ENCODE measurements around the gene NACC2.
A peak's percentile ranks its signal among the peaks of the same experiment; 100 is the strongest.
"Not testable (repeated sequence)": the region's sequence is repeated elsewhere in the genome, so short reads cannot be mapped to it uniquely, and the experiment has no call there.

Gene NACC2

GRCh38 chr9:135969064-135969683, 125.9 kb downstream of the NACC2 start:
- Histone ChIP-seq H3K4me3 (ENCODE audit: extremely low read depth, insufficient read depth, low read length, poor library complexity, severe bottlenecking) (no peak overlapping the region), H3K27ac (ENCODE audit: low read depth, low read length, severe bottlenecking) (peak overlapping the region; percentile 5), H3K4me1 (ENCODE audit: control insufficient read depth, insufficient read depth, low read length, poor library complexity, severe bottlenecking) (peaks cover 19% of the 10 kb centered on the region), H3K9me3 (ENCODE audit: control insufficient read depth, low read length) (no peaks in the 10 kb centered on the region), H3K36me3 (ENCODE audit: control insufficient read depth, insufficient read depth, low read length) (no peaks in the 10 kb centered on the region)
- WGBS, 2 experiments (ENCODE audit: insufficient coverage in 2 of 2): 81 to 86% methylated on average over 7 to 8 of the region's 12 CpGs

GRCh38 chr9:135968601-135969000, 126.5 kb downstream of the NACC2 start:
- 66 to 90% methylated on average over 5 to 7 of the region's 7 CpGs for WGBS, 2 experiments (ENCODE audit: insufficient coverage in 2 of 2)
- no peak overlapping the region for H3K4me3 ChIP-seq (ENCODE audit: extremely low read depth, insufficient read depth, low read length, poor library complexity, severe bottlenecking)
- H3K36me3 ChIP-seq (ENCODE audit: control insufficient read depth, insufficient read depth, low read length): no peaks in the 10 kb centered on the region
- no peak overlapping the region for H3K27ac ChIP-seq (ENCODE audit: low read depth, low read length, severe bottlenecking)
- no peaks in the 10 kb centered on the region for H3K9me3 ChIP-seq (ENCODE audit: control insufficient read depth, low read length)
- peaks cover 19% of the 10 kb centered on the region for H3K4me1 ChIP-seq (ENCODE audit: control insufficient read depth, insufficient read depth, low read length, poor library complexity, severe bottlenecking)

- H3K9me3 ChIP-seq (ENCODE audit: control insufficient read depth, low read length): no peaks in the 10 kb centered on the region
- H3K4me1 ChIP-seq (ENCODE audit: control insufficient read depth, insufficient read depth, low read length, poor library complexity, severe bottlenecking): peaks cover 19% of the 10 kb centered on the region
- no peaks in the 10 kb centered on the region for H3K36me3 ChIP-seq (ENCODE audit: control insufficient read depth, insufficient read depth, low read length)
- no peak overlapping the region for H3K4me3 ChIP-seq (ENCODE audit: extremely low read depth, insufficient read depth, low read length, poor library complexity, severe bottlenecking)
- 41 to 51% methylated on average over 5 of the region's 5 CpGs for WGBS, 2 experiments (ENCODE audit: insufficient coverage in 2 of 2)
- no peak overlapping the region for H3K27ac ChIP-seq (ENCODE audit: low read depth, low read length, severe bottlenecking)
Measured at GRCh38 chr9:135968083-135968476, 127.0 kb downstream of the NACC2 start.

- not testable (repeated sequence) for H3K36me3 ChIP-seq (ENCODE audit: control insufficient read depth, insufficient read depth, low read length); H3K27ac ChIP-seq (ENCODE audit: low read depth, low read length, severe bottlenecking); H3K4me3 ChIP-seq (ENCODE audit: extremely low read depth, insufficient read depth, low read length, poor library complexity, severe bottlenecking); H3K9me3 ChIP-seq (ENCODE audit: control insufficient read depth, low read length)
- H3K4me1 ChIP-seq (ENCODE audit: control insufficient read depth, insufficient read depth, low read length, poor library complexity, severe bottlenecking): peaks cover 19% of the 10 kb centered on the region
- WGBS, 2 experiments (ENCODE audit: insufficient coverage in 2 of 2): 75 to 81% methylated on average over 3 to 6 of the region's 16 CpGs
Measured at GRCh38 chr9:135966916-135967260, 128.2 kb downstream of the NACC2 start.

- Histone ChIP-seq H3K9me3 (ENCODE audit: control insufficient read depth, low read length) (no peaks in the 10 kb centered on the region), H3K27ac (ENCODE audit: low read depth, low read length, severe bottlenecking) (no peak overlapping the region), H3K4me1 (ENCODE audit: control insufficient read depth, insufficient read depth, low read length, poor library complexity, severe bottlenecking) (peaks cover 19% of the 10 kb centered on the region), H3K36me3 (ENCODE audit: control insufficient read depth, insufficient read depth, low read length) (no peaks in the 10 kb centered on the region), H3K4me3 (ENCODE audit: extremely low read depth, insufficient read depth, low read length, poor library complexity, severe bottlenecking) (no peak overlapping the region)
- WGBS, 2 experiments (ENCODE audit: insufficient coverage in 2 of 2): 56 to 71% methylated on average over 9 to 10 of the region's 11 CpGs
Measured at GRCh38 chr9:135965124-135965756, 129.8 kb downstream of the NACC2 start.

GRCh38 chr9:135963938-135964337, 131.2 kb downstream of the NACC2 start:
- H3K36me3 ChIP-seq (ENCODE audit: control insufficient read depth, insufficient read depth, low read length): no peaks in the 10 kb centered on the region
- H3K4me3 ChIP-seq (ENCODE audit: extremely low read depth, insufficient read depth, low read length, poor library complexity, severe bottlenecking): no peak overlapping the region
- peaks cover 20% of the 10 kb centered on the region for H3K4me1 ChIP-seq (ENCODE audit: control insufficient read depth, insufficient read depth, low read length, poor library complexity, severe bottlenecking)
- 84 to 93% methylated on average over 8 to 10 of the region's 10 CpGs for WGBS, 2 experiments (ENCODE audit: insufficient coverage in 2 of 2)
- no peak overlapping the region for H3K27ac ChIP-seq (ENCODE audit: low read depth, low read length, severe bottlenecking)
- no peaks in the 10 kb centered on the region for H3K9me3 ChIP-seq (ENCODE audit: control insufficient read depth, low read length)

- no peaks in the 10 kb centered on the region for H3K36me3 ChIP-seq (ENCODE audit: control insufficient read depth, insufficient read depth, low read length)
- peaks cover 14% of the 10 kb centered on the region for H3K4me1 ChIP-seq (ENCODE audit: control insufficient read depth, insufficient read depth, low read length, poor library complexity, severe bottlenecking)
- H3K9me3 ChIP-seq (ENCODE audit: control insufficient read depth, low read length): no peaks in the 10 kb centered on the region
- 69 to 76% methylated on average over 3 to 4 of the region's 8 CpGs for WGBS, 2 experiments (ENCODE audit: insufficient coverage in 2 of 2)
- no peak overlapping the region for H3K4me3 ChIP-seq (ENCODE audit: extremely low read depth, insufficient read depth, low read length, poor library complexity, severe bottlenecking)
- no peak overlapping the region for H3K27ac ChIP-seq (ENCODE audit: low read depth, low read length, severe bottlenecking)
Measured at GRCh38 chr9:135963338-135963737, 131.8 kb downstream of the NACC2 start.

- H3K27ac ChIP-seq (ENCODE audit: low read depth, low read length, severe bottlenecking): no peak overlapping the region
- H3K9me3 ChIP-seq (ENCODE audit: control insufficient read depth, low read length): no peaks in the 10 kb centered on the region
- no peak overlapping the region for H3K4me3 ChIP-seq (ENCODE audit: extremely low read depth, insufficient read depth, low read length, poor library complexity, severe bottlenecking)
- peaks cover 9% of the 10 kb centered on the region for H3K4me1 ChIP-seq (ENCODE audit: control insufficient read depth, insufficient read depth, low read length, poor library complexity, severe bottlenecking)
- H3K36me3 ChIP-seq (ENCODE audit: control insufficient read depth, insufficient read depth, low read length): no peaks in the 10 kb centered on the region
- WGBS, 2 experiments (ENCODE audit: insufficient coverage in 2 of 2): 80 to 86% methylated on average over 11 of the region's 11 CpGs
Measured at GRCh38 chr9:135962696-135963307, 132.3 kb downstream of the NACC2 start.

- Histone ChIP-seq H3K27ac (ENCODE audit: low read depth, low read length, severe bottlenecking) (no peak overlapping the region), H3K4me3 (ENCODE audit: extremely low read depth, insufficient read depth, low read length, poor library complexity, severe bottlenecking) (no peak overlapping the region), H3K36me3 (ENCODE audit: control insufficient read depth, insufficient read depth, low read length) (no peaks in the 10 kb centered on the region), H3K4me1 (ENCODE audit: control insufficient read depth, insufficient read depth, low read length, poor library complexity, severe bottlenecking) (peaks cover 7% of the 10 kb centered on the region), H3K9me3 (ENCODE audit: control insufficient read depth, low read length) (no peaks in the 10 kb centered on the region)
- 58 to 66% methylated on average over 14 of the region's 15 CpGs for WGBS, 2 experiments (ENCODE audit: insufficient coverage in 2 of 2)
Measured at GRCh38 chr9:135961811-135962695, 133.0 kb downstream of the NACC2 start.

GRCh38 chr9:135961277-135961715, 133.8 kb downstream of the NACC2 start, which contains the start of gene UBAC1:
Gene UBAC1, minus strand, starts transcription at chr9:135961373. Its CDS starts 211 bp downstream, at chr9:135961162.
- Histone ChIP-seq H3K36me3 (ENCODE audit: control insufficient read depth, insufficient read depth, low read length) (no peaks in the 10 kb centered on the region), H3K9me3 (ENCODE audit: control insufficient read depth, low read length) (no peaks in the 10 kb centered on the region), H3K4me3 (ENCODE audit: extremely low read depth, insufficient read depth, low read length, poor library complexity, severe bottlenecking) (peak within 1 kb of the TSS; percentile 84), H3K27ac (ENCODE audit: low read depth, low read length, severe bottlenecking) (peak within 1 kb of the TSS; percentile 49), H3K4me1 (ENCODE audit: control insufficient read depth, insufficient read depth, low read length, poor library complexity, severe bottlenecking) (peaks cover 7% of the 10 kb centered on the region)
- 0 to 1% methylated on average over 37 to 50 of the region's 53 CpGs for WGBS, 2 experiments (ENCODE audit: insufficient coverage in 2 of 2)

Measured in mesodermal cell (in vitro differentiated cells).